GM18870 (cell line): ENCODE measurements around the gene RPRD1A.
"Not testable (repeated sequence)": the region's sequence is repeated elsewhere in the genome, so short reads cannot be mapped to it uniquely, and the experiment has no call there.

Experiments used
- ATAC-seq: cut with Tn5 transposase; IDR thresholded peaks from one replicate; pipeline ENCODE4 v1.9.1; 2021; ENCODE audit warnings: moderate library complexity; ENCODE audit not compliant: unreplicated experiment

The RPRD1A gene

DNA sequence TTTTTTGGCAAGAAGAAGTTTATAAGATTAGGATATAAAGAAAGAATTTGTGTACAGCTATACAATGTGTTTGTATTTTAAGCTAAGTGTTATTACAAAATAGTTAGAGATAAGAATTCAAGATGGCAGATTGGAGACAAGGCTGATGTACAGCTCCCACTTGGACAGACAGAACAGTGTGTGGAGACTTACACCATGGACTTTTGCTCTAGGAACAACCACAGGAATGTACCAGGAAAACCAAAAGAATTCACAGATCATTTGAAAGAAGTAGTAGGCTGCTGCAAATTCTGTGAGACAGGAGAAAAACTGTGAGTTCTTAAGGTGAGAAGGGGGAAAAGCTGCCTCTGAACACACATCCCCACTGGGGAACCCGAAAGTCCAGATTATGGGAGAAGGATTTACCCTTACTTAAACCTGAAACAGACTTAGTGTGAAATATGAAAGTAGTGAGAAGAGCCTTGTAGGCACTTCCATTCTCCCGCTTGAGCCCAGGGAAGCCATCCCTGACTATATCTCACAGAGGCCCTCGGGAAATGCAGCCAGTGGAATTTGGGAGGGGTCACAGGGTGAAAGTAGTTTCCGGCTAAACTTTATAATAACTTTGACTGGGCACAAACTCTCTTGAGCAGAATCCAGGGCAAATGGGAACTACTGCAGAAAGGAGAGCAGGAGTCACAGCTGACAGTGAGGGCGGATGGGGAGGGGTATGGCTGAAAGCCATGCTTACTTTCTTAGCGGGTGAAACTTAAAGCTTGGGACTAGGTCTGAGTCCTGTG, 11.6 kb upstream of the RPRD1A start:
- no peak for ATAC-seq

DNA sequence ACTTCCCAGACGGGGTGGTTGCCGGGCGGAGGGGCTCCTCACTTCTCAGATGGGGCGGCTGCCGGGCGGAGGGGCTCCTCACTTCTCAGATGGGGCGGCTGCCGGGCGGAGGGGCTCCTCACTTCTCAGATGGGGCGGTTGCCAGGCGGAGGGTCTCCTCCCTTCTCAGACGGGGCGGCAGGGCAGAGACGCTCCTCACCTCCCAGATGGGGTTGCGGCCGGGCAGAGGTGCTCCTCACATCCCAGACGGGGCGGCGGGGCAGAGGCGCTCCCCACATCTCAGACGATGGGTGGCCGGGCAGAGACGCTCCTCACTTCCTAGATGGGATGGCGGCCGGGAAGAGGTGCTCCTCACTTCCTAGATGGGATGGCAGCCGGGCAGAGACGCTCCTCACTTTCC, 10.4 kb upstream of the RPRD1A start:
- ATAC-seq, result not testable (repeated sequence)

DNA sequence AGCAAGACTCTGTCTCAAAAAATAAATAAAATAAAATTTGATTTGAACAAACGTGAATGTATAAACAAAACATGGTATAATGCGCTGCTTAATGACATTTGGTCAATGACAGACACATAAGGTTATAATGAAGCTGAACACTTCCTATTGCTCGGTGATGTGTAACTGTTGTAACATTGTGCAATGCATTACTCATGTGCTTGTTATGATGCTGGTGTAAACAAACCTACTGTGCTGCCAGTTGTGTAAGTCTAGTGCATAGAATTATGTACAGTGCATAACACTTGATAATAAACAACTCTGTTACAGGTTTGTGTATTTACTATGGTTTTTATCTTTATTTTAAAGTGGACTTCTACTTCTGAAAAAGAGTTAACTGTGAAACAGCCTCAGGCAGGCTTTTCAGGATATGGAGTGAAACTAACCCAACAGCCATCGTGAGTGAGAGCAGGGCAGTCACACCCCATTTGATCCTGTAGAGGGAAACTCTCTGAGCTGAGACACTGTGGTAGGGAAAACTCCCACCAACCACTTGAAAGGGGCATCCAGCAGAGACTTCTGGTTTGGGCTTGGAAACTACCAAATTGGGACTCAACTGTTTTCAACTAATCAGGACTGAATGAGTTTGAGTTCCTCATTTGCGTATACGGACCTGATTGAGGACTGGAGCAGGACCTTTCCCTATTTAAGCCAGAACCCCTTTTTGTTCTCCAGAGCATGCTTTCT, 8.7 kb upstream of the RPRD1A start:
- peak; percentile 58 for ATAC-seq

DNA sequence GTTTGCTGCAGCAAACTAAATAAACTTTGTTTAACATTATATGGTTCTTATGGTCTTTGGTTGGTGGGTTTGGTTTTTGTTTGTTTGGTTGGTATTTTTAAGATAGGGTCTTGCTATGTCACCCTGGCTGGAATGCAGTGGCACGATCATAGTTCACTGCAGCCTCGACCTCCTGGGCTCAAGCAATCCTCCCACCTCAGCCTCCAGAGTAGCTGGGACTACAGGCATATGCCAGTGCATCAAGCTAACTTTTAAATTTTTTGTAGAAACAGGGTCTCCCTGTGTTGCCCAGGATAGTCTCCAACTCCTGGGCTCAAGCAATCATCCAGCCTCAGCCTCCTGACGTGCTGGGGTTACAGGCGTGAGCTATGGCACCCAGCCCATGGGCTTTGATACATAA, 7.1 kb upstream of the RPRD1A start:
- no peak for ATAC-seq

DNA sequence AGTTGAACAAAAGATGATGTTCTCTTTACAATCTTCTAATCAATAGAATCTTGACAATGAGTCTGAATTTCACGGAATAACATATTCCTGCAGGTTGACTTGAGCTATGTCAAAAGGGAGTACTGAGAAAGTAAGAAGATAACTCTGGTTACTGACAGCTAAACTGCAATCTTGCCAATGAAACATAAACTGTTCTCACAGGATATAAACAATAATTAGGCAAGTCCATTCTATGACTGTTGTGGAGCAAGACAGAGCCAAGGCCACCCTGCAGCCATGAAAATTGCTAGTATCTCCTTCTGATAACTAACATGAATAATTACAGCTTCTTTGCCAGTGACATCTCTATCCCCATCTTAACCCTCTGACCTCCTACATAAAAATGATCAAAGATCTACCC, 6.3 kb upstream of the RPRD1A start:
- ATAC-seq, result no peak

DNA sequence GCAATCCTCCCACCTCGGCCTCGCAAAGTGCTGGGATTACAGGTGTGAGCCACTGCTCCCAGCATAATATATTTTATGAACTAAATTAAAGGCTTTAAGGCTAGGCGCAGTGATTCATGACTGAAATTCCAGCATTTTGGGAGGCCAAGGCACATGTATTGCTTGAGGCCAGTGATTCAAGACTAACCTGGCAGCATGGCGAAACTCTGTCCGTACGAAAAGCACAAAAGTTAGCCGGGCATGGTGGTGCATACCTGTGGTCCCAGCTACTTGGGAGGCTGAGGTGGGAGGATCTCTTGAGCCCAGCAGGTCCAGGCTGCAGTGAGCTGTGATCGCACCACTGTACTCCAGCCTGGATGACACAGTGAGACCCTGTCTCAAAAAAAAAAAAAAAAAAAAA, 5.0 kb upstream of the RPRD1A start:
- not testable (repeated sequence) for ATAC-seq

DNA sequence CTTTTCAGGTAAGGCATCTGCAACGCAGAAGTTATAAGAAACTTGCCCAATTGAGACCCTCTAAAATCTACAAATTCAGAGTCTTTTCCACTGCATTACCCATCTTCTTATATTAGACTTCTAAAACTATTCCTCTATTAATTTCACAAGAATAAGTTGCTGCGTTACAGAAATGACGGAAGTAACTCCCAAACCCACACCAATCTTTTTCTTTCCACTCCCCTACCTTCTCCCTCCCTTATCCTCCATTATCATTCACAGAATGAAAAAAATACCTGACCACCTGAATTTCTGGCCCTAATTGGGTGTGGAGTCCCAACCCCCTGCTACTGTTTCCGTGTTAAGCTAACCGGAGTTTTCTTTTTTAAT, 689 bp downstream of the RPRD1A start:
- no peak for ATAC-seq

DNA sequence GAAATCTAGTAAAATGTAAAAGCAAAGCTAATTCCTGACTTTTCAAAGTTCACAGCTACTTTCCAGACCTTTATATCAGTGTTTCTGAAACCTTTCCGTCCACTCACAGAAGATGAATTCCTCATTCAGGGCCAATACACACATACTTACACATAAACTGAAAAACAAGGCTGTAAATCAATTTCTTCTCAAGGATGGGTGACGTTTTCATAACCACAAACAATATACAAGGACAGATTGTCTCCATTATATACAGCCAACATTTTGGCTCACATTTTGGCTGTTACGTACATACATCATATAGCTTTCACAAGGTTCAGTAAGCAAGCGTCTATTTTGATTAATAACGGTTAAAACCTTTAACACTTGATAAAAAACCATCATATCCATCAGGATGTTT, 1.4 kb downstream of the RPRD1A start:
- no peak for ATAC-seq

DNA sequence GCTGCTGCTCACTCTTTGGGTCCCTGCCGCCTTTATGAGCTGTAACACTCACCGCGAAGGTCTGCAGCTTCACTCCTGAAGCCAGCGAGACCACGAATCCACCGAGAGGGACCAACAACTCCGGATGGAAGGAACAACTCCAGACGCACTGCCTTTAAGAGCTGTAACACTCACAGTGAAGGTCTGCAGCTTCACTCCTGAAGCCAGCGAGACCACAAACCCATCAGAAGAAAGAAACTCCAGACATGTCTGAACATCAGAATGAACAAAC, 2.6 kb downstream of the RPRD1A start:
- ATAC-seq, result not testable (repeated sequence)

DNA sequence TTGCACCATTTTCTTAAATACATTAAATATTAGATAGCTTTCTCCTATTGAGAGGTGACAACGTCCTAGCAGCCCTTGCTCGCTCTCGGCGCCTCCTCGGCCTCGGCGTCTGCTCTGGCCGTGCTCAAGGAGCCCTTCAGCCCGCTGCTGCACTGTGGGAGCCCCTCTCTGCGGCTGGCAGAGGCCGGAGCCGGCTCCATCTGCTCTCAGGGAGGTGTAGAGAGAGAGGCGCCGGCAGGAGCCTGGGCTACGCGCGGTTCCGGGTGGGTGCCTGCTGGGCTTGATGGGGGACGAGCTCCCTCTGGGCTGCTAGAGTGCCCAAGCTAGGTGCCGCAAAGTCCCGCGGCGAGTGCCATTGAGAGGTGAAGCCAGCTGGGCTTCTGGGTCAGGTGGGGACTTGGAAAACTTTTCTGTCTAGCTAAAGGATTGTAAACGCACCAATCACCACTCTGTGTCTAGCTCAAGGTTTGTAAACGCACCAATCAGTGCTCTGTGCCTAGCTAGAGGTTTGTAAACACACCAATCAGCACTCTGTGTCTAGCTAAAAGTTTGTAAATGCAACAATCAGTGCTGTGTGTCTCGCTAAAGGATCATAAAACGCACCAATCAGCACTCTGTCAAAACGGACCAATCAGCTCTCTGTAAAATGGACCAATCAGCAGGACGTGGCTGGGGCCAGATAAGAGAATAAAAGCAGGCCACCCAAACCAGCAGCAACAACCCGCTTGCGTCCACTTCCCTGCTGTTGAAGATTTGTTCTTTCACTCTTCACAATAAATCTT, 3.1 kb downstream of the RPRD1A start:
- ATAC-seq, result no peak

DNA sequence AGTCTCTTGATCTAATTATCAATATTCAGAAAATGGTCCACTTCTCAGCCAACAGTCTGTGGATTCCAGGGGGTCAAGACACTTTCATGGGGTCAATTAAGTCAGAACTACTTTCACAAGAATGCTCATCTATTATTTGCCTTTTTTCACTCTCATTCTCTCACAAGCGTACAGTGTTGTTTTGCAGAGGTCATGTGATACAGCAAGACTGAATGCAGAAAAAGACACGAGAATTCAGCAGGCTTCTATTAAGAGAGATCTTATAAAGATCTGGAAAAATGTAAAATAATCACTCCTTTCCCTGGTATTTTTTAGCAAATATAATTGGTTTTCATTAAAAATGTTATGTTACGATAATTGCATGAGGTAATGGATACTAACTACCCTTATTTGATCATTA, 8.7 kb downstream of the RPRD1A start:
- no peak for ATAC-seq

DNA sequence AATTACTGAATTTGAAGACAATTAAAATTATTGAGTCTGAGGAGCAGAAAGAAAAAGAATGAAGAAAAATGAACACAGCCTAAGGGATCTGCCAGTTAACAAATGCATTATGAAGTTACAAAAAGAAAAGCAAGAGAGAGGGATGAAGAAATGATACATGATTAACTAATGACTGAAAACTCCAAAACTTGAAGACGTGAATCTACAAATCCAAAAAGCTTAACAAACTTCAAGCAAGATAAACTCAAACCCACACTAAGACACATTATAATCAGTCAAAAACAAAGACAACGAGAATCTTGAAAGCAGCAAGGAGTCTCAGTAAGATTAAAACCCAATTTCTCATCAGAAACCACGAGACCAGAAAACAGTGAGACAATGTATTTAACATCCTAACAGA, 15.6 kb downstream of the RPRD1A start:
- ATAC-seq, result no peak

DNA sequence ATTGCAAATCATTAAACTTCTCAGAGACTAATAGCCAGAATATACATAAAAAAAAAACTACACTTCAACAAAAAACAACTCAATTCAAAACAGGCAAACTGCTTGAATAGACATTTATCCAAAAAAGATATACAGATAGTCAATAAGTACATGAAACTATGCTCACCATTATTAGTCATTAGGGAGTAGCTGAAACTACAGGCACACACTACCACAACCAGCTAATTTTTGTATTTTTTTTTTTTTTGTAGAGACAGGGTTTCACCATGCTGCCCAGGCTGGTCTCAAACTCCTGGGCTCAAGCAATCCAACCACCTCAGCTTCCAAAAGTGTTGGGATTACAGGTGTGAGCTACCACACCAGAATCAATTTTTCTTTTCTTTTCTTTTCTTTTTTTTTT, 16.9 kb downstream of the RPRD1A start:
- ATAC-seq, result no peak

DNA sequence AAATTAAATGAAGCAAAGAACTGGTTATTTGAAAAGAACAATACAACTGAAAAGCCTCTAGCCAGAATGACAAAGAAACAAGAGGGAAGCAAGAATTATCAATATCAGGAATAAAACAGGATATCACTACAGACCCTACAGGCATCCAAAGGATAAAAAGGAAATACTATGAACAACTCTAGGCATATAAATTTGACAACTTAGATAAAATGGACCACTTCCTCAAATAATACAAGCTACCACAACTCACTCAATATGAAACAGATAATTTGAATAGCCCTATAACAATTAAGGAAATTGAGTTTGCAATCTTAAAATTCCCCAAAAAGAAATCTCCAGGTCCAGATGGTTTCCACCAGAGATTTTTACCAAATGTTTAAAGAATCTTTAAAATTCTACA, 19.8 kb downstream of the RPRD1A start:
- ATAC-seq, result no peak

DNA sequence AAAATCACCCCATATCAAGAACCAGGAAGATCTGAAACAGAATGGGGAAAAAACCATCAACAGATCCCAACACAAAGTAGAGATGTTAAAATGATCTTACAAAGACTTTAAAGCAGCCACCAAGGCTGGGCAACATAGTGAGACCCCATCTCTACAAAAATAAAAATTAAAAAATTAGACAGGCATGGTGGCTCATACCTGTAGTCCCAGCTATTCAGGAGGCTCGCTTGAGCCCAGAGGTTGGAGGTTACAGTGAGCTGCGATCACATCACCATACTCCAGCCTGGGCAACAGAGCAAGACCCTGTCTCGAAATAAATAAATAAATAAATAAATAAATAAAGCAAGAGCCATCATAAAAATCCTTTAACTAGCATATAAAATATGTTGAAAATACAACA, 20.5 kb downstream of the RPRD1A start:
- no peak for ATAC-seq

DNA sequence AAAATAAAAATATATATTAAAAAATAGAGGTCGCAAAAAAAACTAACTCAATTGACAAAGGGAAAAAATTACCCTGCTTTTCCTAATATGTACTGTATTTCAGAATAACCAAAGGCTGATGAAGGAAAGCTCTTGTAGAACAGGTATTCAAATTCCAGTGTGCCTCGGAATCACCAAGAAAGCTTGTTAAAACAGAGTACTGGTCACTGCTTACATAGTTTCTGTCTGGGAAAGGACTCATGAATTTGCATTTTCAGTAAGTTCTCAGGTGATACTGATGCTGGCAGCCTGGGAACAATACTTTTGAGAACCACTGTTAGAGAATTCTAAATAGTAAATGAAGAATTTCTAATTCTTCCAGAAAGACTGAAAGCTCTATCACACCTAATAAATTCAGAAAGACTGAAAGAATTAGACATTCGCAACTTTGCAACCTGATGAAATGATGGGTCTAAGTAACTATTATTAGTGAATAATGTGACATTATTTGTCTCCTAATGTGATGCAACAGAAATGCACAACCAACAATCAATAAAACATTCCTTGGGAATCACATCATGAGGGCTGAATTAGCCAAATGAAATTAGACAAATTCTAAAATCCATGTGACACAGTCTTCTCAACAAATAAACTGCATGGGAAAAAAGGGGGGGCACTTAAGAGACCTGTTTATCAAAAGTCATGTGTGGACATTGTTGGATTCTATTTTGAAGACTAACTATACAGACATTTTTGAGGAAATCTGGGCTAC, 21.9 kb downstream of the RPRD1A start:
- ATAC-seq, result no peak

DNA sequence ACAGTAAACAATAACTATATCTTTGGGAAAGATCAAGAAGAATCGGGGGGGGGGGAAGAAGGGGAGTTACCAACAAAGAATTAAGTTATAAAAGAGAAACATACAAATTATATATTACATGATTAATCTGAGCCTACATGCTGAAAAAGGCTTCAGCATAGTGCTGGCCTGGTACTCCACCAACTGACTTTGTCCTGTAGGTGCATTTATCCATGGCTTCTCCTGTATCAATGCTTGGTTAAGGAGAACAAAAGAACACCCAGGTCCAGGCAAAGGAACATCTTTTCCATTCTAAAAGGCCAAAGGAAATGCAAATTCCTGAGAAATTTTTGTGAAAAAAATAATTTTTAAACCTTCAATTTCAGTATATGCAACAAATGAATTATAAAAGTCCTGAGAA, 24.2 kb downstream of the RPRD1A start:
- ATAC-seq, result no peak

DNA sequence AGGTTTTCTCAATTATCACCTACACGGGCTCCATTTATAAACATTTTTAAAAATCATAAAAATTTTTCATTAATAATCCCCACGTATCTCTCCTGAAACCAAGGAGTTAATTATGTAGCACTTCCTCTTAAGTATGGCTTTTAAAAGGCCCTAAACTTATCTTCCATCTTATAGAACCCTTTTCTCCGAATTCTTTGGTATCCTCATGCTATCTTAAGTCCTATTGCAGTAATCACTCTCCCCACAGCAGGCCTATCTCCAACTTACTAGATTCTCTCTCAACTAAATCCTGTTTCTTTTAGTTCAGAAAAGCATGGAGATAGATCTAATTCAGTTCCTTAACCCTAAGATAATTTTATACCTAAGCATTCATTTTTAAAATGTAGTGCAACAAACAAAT, 26.2 kb downstream of the RPRD1A start:
- no peak for ATAC-seq

DNA sequence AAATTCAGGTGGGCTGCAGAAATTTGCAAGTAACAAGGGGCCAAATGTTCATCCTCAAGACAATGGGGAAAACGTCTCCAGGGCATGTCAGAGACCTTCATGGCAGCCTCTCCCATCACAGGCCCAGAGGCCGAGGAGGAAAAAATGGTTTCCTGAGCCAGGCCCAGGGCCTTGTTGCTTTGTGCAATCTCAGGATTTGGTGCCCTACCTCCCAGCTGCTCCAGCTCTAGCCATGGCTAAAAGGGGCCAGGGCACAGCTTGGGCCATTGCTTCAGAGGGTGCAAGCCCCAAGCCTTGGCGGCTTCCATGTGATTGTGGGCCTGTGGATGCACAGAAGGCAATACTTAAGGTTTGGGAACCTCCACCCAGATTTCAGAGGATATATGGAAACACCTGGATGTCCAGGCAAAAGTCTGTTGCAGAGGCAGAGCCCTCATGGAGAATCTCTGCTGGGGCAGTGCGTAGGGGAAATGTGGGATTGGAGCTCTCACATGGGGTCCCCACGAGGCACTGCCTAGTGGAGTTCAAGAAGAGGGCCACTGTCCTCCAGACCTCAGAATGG, 29.2 kb downstream of the RPRD1A start:
- no peak for ATAC-seq

DNA sequence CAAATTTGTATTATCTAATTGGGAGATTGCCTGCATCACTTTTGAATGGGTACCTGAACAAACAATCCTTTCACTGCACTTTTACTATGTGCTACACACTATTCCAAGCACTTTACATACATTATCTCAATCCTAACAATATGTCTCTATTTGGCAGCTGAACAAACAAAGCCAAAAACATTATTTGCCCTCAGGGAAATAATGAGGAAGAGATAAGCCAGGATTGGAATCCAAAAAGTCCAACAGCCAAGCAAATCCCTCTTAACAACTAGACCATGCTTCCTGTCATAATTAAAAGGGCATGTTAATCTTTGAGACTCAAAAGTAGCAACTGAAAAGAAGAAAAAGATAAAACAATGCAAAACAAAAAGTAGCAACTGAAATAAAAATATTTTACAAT, 32.1 kb downstream of the RPRD1A start:
- no peak for ATAC-seq

DNA sequence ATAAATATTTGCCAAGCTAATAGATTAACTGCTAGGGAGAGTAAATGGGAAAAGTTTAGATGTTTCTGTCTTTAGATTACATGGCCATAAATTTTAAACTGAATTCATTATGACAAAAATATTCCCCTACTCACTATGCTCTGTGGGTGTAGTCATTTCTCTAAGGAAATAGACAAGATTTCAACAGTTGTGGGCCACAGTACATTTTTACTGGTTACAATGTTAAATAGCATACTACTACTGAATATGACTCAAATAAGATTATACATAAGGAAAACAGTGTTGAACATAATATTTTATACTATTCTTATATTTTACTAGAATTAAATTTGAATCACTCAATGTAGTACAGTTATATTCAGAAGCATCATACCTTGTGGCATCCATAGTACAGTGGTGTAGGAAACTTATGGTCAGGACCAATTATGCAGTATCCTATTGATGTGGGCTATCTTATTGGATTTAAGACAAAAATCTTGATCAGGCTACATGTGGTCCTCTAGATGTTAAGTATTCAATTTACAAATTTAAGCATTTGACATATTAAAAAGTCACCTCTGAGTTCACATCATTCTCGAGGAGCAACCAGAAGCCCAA, 33.0 kb downstream of the RPRD1A start:
- no peak for ATAC-seq
